Gastroesophageal sphincter (tissue), 4 donors: ENCODE data around the gene ARFIP2. TPM values are rescaled to one million over a fixed set of nuclear protein-coding genes. Genes with fewer than 3 reads are reported as not detected.
A peak's percentile ranks its signal among the peaks of the same experiment; 100 is the strongest.

ENCODE experiments used
- ATAC-seq: fragments of 150-250 bp; one replicate; pipeline ENCODE4 v1.9.1; 2016; ENCODE audit warnings: mild to moderate bottlenecking, moderate library complexity
- H3K27ac ChIP-seq, 4 donors: fragments of 200-600 bp; sonication (generic) in 3 of 4; 1 replicate in 3 of 4; 2 replicates in 1 of 4; pipeline ENCODE4 v1.5.1; 2016 to 2019
- H3K27me3 ChIP-seq: fragments of 200-600 bp; sonication (generic); one replicate; pipeline ENCODE4 v1.5.1; 2019
- H3K36me3 ChIP-seq, 2 donors: fragments of 200-600 bp; sonication (generic); one replicate each; pipeline ENCODE4 v1.5.1; 2019; ENCODE audit warnings: control low read depth in 1 of 2
- H3K4me1 ChIP-seq, 3 donors: fragments of 200-600 bp; sonication (generic); 1 replicate in 2 of 3; 2 replicates in 1 of 3; pipeline ENCODE4 v1.5.1; 2016 to 2019; ENCODE audit warnings: control low read depth in 2 of 3
- H3K4me3 ChIP-seq, 2 donors: fragments of 200-600 bp; sonication (generic); one replicate each; pipeline ENCODE4 v1.5.1; 2019; ENCODE audit warnings: mild to moderate bottlenecking in 1 of 2, moderate library complexity in 1 of 2
- H3K9me3 ChIP-seq, 3 donors: fragments of 200-600 bp; sonication (generic); one replicate each; pipeline ENCODE4 v1.5.1; 2017 to 2019; ENCODE audit warnings: control low read depth in 2 of 3
- CTCF ChIP-seq, 4 experiments: fragments of 200-600 bp in 2 of 4; fragments of 450-650 bp in 2 of 4; sonication (generic) in 1 of 4; IDR thresholded peaks; one replicate each; pipeline ENCODE4 v1.5.1; 2017 to 2019; ENCODE audit warnings: antibody characterized with exemption in 4 of 4, mild to moderate bottlenecking in 2 of 4, moderate library complexity in 2 of 4
- EP300 ChIP-seq: sonication (generic); formaldehyde crosslinking; IDR thresholded peaks from one replicate; pipeline ENCODE4 v1.6.1; 2017; ENCODE audit warnings: antibody characterized with exemption, mild to moderate bottlenecking
- POLR2A ChIP-seq, 2 donors: fragments of 450-650 bp; IDR thresholded peaks; one replicate each; pipeline ENCODE4 v1.6.1; 2017; ENCODE audit warnings: antibody characterized with exemption in 2 of 2, mild to moderate bottlenecking in 2 of 2, moderate library complexity in 1 of 2
- POLR2AphosphoS5 ChIP-seq: sonication (generic); formaldehyde crosslinking; IDR thresholded peaks from one replicate; pipeline ENCODE4 v1.6.1; 2017; ENCODE audit warnings: antibody characterized with exemption
- WGBS, 2 donors: methylation state at CpG; one replicate each; pipeline ENCODE4 v1.1.5; 2018; ENCODE audit warnings: low coverage in 1 of 2; 5-methylcytosine and 5-hydroxymethylcytosine counted together
- total RNA-seq, 4 donors: library from RNA; depleted of rRNA; stranded (reverse); fragments of >200 nt; gene quantifications; one replicate each; pipeline ENCODE4 v1.1.0, GENCODE V29; 2016

The ARFIP2 gene
- total RNA-seq, 4 donors from 2014 or later: 35.7 to 55.1 (median 51.2) TPM

GRCh38 chr11:6498544-6498943, 17.4 kb upstream of the ARFIP2 start:
- 100% methylated on average over 1 of the region's 5 CpGs for WGBS, 2 donors
- TF ChIP-seq POLR2A (IDR thresholded peaks at IDR 0.05) (no peak), POLR2AphosphoS5 (no peak), EP300 (no peak), CTCF (IDR thresholded peaks at IDR 0.05) (no peak)
- Histone ChIP-seq H3K4me1 (peaks cover 0 to 38% (median 3%) of the 10 kb centered on the region in 3 donors), H3K36me3 (peaks cover 0 to 51% of the 10 kb centered on the region in 2 donors), H3K9me3 (no peaks in the 10 kb centered on the region), H3K4me3 (no peak overlapping the region), H3K27ac (peak overlapping the region in 1 of 4 donors; percentile 58), H3K27me3 (no peaks in the 10 kb centered on the region)
- no peak for ATAC-seq

GRCh38 chr11:6498121-6498520, 17.0 kb upstream of the ARFIP2 start:
- Histone ChIP-seq H3K4me3 (no peak overlapping the region), H3K4me1 (peaks cover 0 to 38% (median 3%) of the 10 kb centered on the region in 3 donors), H3K27ac (peak overlapping the region in 3 of 4 donors; percentile 27 to 70 (median 58)), H3K27me3 (no peaks in the 10 kb centered on the region), H3K36me3 (peaks cover 0 to 51% of the 10 kb centered on the region in 2 donors), H3K9me3 (no peaks in the 10 kb centered on the region)
- peak; percentile 53 for ATAC-seq
- TF ChIP-seq POLR2AphosphoS5 (peak; percentile 4), EP300 (no peak)
- WGBS, 2 donors: 21 to 53% methylated on average over 2 to 3 of the region's 7 CpGs

GRCh38 chr11:6497069-6497839, 16.1 kb upstream of the ARFIP2 start, which contains the start of gene DNHD1:
DNHD1 (plus strand) TSS chr11:6497280; CDS start chr11:6498216, 936 bp downstream.
- no peak for TF ChIP-seq POLR2AphosphoS5
- TF ChIP-seq CTCF (IDR thresholded peaks at IDR 0.05): no peak
- TF ChIP-seq POLR2A (IDR thresholded peaks at IDR 0.05): no peak
- no peak for TF ChIP-seq EP300
- H3K27me3 ChIP-seq: no peaks in the 10 kb centered on the region
- ATAC-seq: peak; percentile 70
- H3K36me3 ChIP-seq: peaks cover 0 to 51% of the 10 kb centered on the region in 2 donors
- peak within 1 kb of the TSS; percentile 13 to 46 for H3K4me3 ChIP-seq
- H3K27ac ChIP-seq: peak within 1 kb of the TSS in 3 of 4 donors; percentile 27 to 70 (median 58)
- WGBS, 2 donors: 9 to 30% methylated on average over 16 to 18 of the region's 33 CpGs
- H3K4me1 ChIP-seq: peaks cover 0 to 38% (median 3%) of the 10 kb centered on the region in 3 donors
- no peaks in the 10 kb centered on the region for H3K9me3 ChIP-seq

- TF ChIP-seq EP300: no peak
- TF ChIP-seq POLR2AphosphoS5: no peak
- no peak for TF ChIP-seq POLR2A (IDR thresholded peaks at IDR 0.05)
- no peak for TF ChIP-seq CTCF (IDR thresholded peaks at IDR 0.05)
- WGBS, 2 donors: 84 to 89% methylated on average over 3 to 4 of the region's 4 CpGs
- Histone ChIP-seq H3K36me3 (peaks cover 0 to 95% of the 10 kb centered on the region in 2 donors), H3K27ac (no peak overlapping the region), H3K4me1 (no peaks in the 10 kb centered on the region), H3K9me3 (no peaks in the 10 kb centered on the region), H3K4me3 (no peak overlapping the region), H3K27me3 (no peaks in the 10 kb centered on the region)
- no peak for ATAC-seq
These were observed 8.2 kb upstream of the ARFIP2 start for GRCh38 chr11:6489306-6489705.

- ATAC-seq: no peak
- Histone ChIP-seq H3K4me3 (no peak overlapping the region), H3K27ac (no peak overlapping the region), H3K4me1 (no peaks in the 10 kb centered on the region), H3K27me3 (no peaks in the 10 kb centered on the region), H3K9me3 (no peaks in the 10 kb centered on the region), H3K36me3 (peaks cover 0 to 95% of the 10 kb centered on the region in 2 donors)
- TF ChIP-seq CTCF (IDR thresholded peaks at IDR 0.05) (no peak), EP300 (no peak), POLR2AphosphoS5 (no peak), POLR2A (IDR thresholded peaks at IDR 0.05) (no peak)
- WGBS, 2 donors: 91 to 100% methylated on average over 1 to 2 of the region's 3 CpGs
These were observed 7.7 kb upstream of the ARFIP2 start for GRCh38 chr11:6488821-6489220.
